Sciatic nerve (tissue), 2 donors: ENCODE measurements around the gene KLHL26. TPM values are rescaled to one million over a fixed set of nuclear protein-coding genes. Genes with fewer than 3 reads are reported as not detected.

Experiments
- ATAC-seq: fragments of 200-7000 bp; cut with Tn5 transposase; one replicate; pipeline ENCODE4 v1.9.1; 2020; ENCODE audit warnings: mild to moderate bottlenecking, moderate library complexity
- DNase-seq: peaks from one replicate; pipeline ENCODE4 v3.0.0-alpha.2; 2020; ENCODE audit warnings: low spot score
- intact Hi-C: fragments of 100-400 bp; cut with DNase I; formaldehyde crosslinking; loops from one replicate; pipeline ENCODE4 v1.14.2; 2022
- total RNA-seq: library from RNA; stranded (reverse); fragmentation: NEBNext Ultra II Directional; extraction: Animal tissue kit (Norgen Biotek cat#: 25700); gene quantifications from one replicate; pipeline ENCODE4 v1.2.1, GENCODE V29; 2021
- donor health status: DM: no; HTN: no; CAD: no.
- donor health status: DM: no; HTN: no; CAD: no.

KLHL26 gene
- total RNA-seq, 1 donor from 2014 or later = 26.1 TPM

- ATAC-seq (peak; percentile 53), DNase-seq (no peak)
- intact Hi-C loops = no loop called here
Observed at GRCh38 chr19:18719541-18719940, 82.7 kb downstream of the KLHL26 start.

Other genes with a start within 250 kb of the KLHL26 start
- gene LRRC25, start 239.4 kb upstream of the KLHL26 start, total RNA-seq = 8.2 TPM
- gene SSBP4, start 217.6 kb upstream of the KLHL26 start, total RNA-seq = 82.5 TPM
- 112 TPM for gene ISYNA1, start 198.9 kb upstream of the KLHL26 start, total RNA-seq
- gene ELL, start 115.0 kb upstream of the KLHL26 start, total RNA-seq = 28.9 TPM
- gene FKBP8, start 93.5 kb upstream of the KLHL26 start, total RNA-seq = 296 TPM
- 97.2 TPM for gene KXD1, start 79.2 kb upstream of the KLHL26 start, total RNA-seq
- gene UBA52, start 65.2 kb upstream of the KLHL26 start, total RNA-seq = 779 TPM
- gene REX1BD, start 48.2 kb upstream of the KLHL26 start, total RNA-seq = 58.1 TPM
- gene CRLF1, start 30.2 kb upstream of the KLHL26 start, total RNA-seq = 4.5 TPM
- 1.2 TPM for gene TMEM59L, start 24.2 kb upstream of the KLHL26 start, total RNA-seq
- 17.5 TPM for gene CRTC1, start 46.7 kb downstream of the KLHL26 start, total RNA-seq
- 7.6 TPM for gene COMP, start 154.3 kb downstream of the KLHL26 start, total RNA-seq
- 57.8 TPM for gene UPF1, start 194.9 kb downstream of the KLHL26 start, total RNA-seq